ENCODE results near the gene CPHXL.

The CPHXL gene

GRCh38 chr16:75726390-75726789 is at the start of gene CPHXL:
TSS of gene CPHXL (minus strand) at chr16:75726490. CDS start at chr16:75726442, 48 bp downstream.
- DNase-seq: no peak

- no peak for DNase-seq
These were observed 47.9 kb upstream of the CPHXL start for GRCh38 chr16:75774197-75774596.

- no peak for DNase-seq
These were observed 43.8 kb upstream of the CPHXL start for GRCh38 chr16:75770051-75770450.

GRCh38 chr16:75764154-75764768 is 38.0 kb upstream of the CPHXL start:
- peak; percentile 80 for DNase-seq

GRCh38 chr16:75763204-75763603 is 36.9 kb upstream of the CPHXL start:
- no peak for DNase-seq

GRCh38 chr16:75762746-75763145 is 36.5 kb upstream of the CPHXL start:
- DNase-seq: no peak

GRCh38 chr16:75761108-75761507 is 34.8 kb upstream of the CPHXL start:
- no peak for DNase-seq

- no peak for DNase-seq
These were observed 33.8 kb upstream of the CPHXL start for GRCh38 chr16:75760018-75760519.

GRCh38 chr16:75758215-75758614 is 31.9 kb upstream of the CPHXL start:
- no peak for DNase-seq

- DNase-seq: no peak
These were observed 27.9 kb upstream of the CPHXL start for GRCh38 chr16:75754141-75754540.

- no peak for DNase-seq
These were observed 24.2 kb upstream of the CPHXL start for GRCh38 chr16:75750528-75750927.

GRCh38 chr16:75746359-75746758 is 20.1 kb upstream of the CPHXL start:
- DNase-seq: no peak

GRCh38 chr16:75745823-75746222 is 19.5 kb upstream of the CPHXL start:
- no peak for DNase-seq

GRCh38 chr16:75745242-75745641 is 19.0 kb upstream of the CPHXL start:
- DNase-seq: no peak

- DNase-seq: no peak
These were observed 16.2 kb upstream of the CPHXL start for GRCh38 chr16:75742424-75743047.

GRCh38 chr16:75733305-75734211 is 7.3 kb upstream of the CPHXL start:
- DNase-seq: peak; percentile 48

- DNase-seq: no peak
These were observed 6.6 kb upstream of the CPHXL start for GRCh38 chr16:75732871-75733270.

- no peak for DNase-seq
These were observed 931 bp upstream of the CPHXL start for GRCh38 chr16:75727221-75727620.

- no peak for DNase-seq
These were observed 7.8 kb downstream of the CPHXL start for GRCh38 chr16:75718452-75718851.

- no peak for DNase-seq
These were observed 11.6 kb downstream of the CPHXL start for GRCh38 chr16:75714661-75715060.

GRCh38 chr16:75710344-75710743 is 15.9 kb downstream of the CPHXL start:
- no peak for DNase-seq

- no peak for DNase-seq
These were observed 23.0 kb downstream of the CPHXL start for GRCh38 chr16:75703306-75703705.

GRCh38 chr16:75702242-75702641 is 24.0 kb downstream of the CPHXL start:
- DNase-seq: no peak

- no peak for DNase-seq
These were observed 24.9 kb downstream of the CPHXL start, which contains the start of gene DUXB for GRCh38 chr16:75701361-75701760. TSS of gene DUXB (minus strand) at chr16:75701461. CDS start at chr16:75701418, 43 bp downstream.
